GM12878 (cell line): ENCODE results near the gene CYB5D1. TPM values are rescaled to one million over a fixed set of nuclear protein-coding genes. Genes with fewer than 3 reads are reported as not detected.

Experiments used
- BHLHE40 ChIP-seq, 2 experiments: fragments of 450-650 bp in 1 of 2; IDR thresholded peaks; 2 replicates each; pipeline ENCODE4 v1.6.1; 2011 to 2017; ENCODE audit warnings: low read depth in 2 of 2, borderline replicate concordance in 1 of 2, improper control_type of control experiment in 1 of 2, low read length in 1 of 2, mild to moderate bottlenecking in 1 of 2
- CBX5 ChIP-seq: sonication (generic); IDR thresholded peaks from 2 replicates; pipeline ENCODE4 v1.6.1; 2016; ENCODE audit warnings: low read depth, moderate library complexity, mild to moderate bottlenecking, inconsistent platforms
- CREB1 ChIP-seq: IDR thresholded peaks from 2 replicates; pipeline ENCODE4 v1.6.1; 2012; ENCODE audit warnings: low read depth, mild to moderate bottlenecking, inconsistent platforms
- EGR1 ChIP-seq, 2 experiments: IDR thresholded peaks; 1 replicate in 1 of 2; 2 replicates in 1 of 2; pipeline ENCODE4 v1.6.1; 2011 to 2012; ENCODE audit warnings: low read depth in 2 of 2, low read length in 2 of 2, borderline replicate concordance in 1 of 2, mild to moderate bottlenecking in 1 of 2, moderate library complexity in 1 of 2
- NRF1 ChIP-seq: conservative IDR thresholded peaks from 2 replicates; pipeline ENCODE4 v1.6.1; 2011; ENCODE audit warnings: mild to moderate bottlenecking, low read depth, low read length, improper control_type of control experiment
- POU2F2 ChIP-seq: IDR thresholded peaks from 3 replicates; pipeline ENCODE4 v1.6.1; 2011; ENCODE audit warnings: low read depth, mild to moderate bottlenecking, low read length, borderline replicate concordance
- WRNIP1 ChIP-seq: IDR thresholded peaks from 2 replicates; pipeline ENCODE4 v1.6.1; 2011; ENCODE audit warnings: low read depth, low read length, improper control_type of control experiment, borderline replicate concordance
- ZSCAN29 ChIP-seq: fragments of 450-650 bp; IDR thresholded peaks from 2 replicates; pipeline ENCODE4 v1.6.1; 2017; ENCODE audit warnings: mild to moderate bottlenecking, moderate library complexity
- polyA plus RNA-seq, 11 experiments: library from polyadenylated mRNA; depleted of rRNA in 4 of 11; unstranded in 6 of 11; stranded (reverse) in 5 of 11; fragments of >200 nt; fragmentation: Nextera tagmentation in 4 of 11; fragmentation: Illumina TruSeq in 1 of 11; extraction: Ambion mirVana in 4 of 11; extraction: Trizol in 1 of 11; gene quantifications; 1 replicate in 1 of 11; 2 replicates in 10 of 11; pipeline versions ENCODE4 v1.2.1 to v1.2.3, GENCODE V29; 2011 to 2016; ENCODE audit warnings: inconsistent platforms in 2 of 11, missing spikeins in 2 of 11, low read depth in 1 of 11
- total RNA-seq, 4 experiments: library from RNA; depleted of rRNA in 3 of 4; stranded (reverse); fragments of >200 nt in 3 of 4; fragmentation: Illumina TruSeq in 1 of 4; extraction: Trizol in 1 of 4; gene quantifications; 2 replicates each; pipeline versions ENCODE4 v1.2.1 to v1.2.3, GENCODE V29; 2013 to 2021
- TF ChIP-seq, protein P1 (sequence below): fragments of 450-650 bp; IDR thresholded peaks from 2 replicates; pipeline ENCODE4 v1.6.1; 2017; ENCODE audit warnings: low read depth, mild to moderate bottlenecking, moderate library complexity
- TF ChIP-seq, protein P2 (sequence below): fragments of 450-650 bp; formaldehyde crosslinking; IDR thresholded peaks from 2 replicates; pipeline ENCODE4 v1.4.0; 2020; ENCODE audit warnings: mild to moderate bottlenecking, moderate library complexity
- TF ChIP-seq, protein P3 (sequence below): fragments of 450-650 bp; IDR thresholded peaks from 2 replicates; pipeline ENCODE4 v1.6.1; 2018; ENCODE audit warnings: mild to moderate bottlenecking, low read depth, moderate library complexity; ENCODE audit not compliant: partially characterized antibody
- TF ChIP-seq, protein P4 (sequence below): fragments of 450-650 bp; formaldehyde crosslinking; IDR thresholded peaks from 2 replicates; pipeline ENCODE4 v1.4.0; 2022; ENCODE audit warnings: mild to moderate bottlenecking, moderate library complexity
- TF ChIP-seq, protein P5 (sequence below): fragments of 450-650 bp; IDR thresholded peaks from 2 replicates; pipeline ENCODE4 v1.6.1; 2017; ENCODE audit warnings: mild to moderate bottlenecking, low read depth, inconsistent platforms; ENCODE audit not compliant: poor library complexity, severe bottlenecking

CYB5D1 gene
- total and polyA plus RNA-seq, 10 of the 15 experiments (the other 5 are each of a cell fraction or from before 2014, with no cell fraction given) = 1.6 to 8.7 (median 6.4) TPM

DNA sequence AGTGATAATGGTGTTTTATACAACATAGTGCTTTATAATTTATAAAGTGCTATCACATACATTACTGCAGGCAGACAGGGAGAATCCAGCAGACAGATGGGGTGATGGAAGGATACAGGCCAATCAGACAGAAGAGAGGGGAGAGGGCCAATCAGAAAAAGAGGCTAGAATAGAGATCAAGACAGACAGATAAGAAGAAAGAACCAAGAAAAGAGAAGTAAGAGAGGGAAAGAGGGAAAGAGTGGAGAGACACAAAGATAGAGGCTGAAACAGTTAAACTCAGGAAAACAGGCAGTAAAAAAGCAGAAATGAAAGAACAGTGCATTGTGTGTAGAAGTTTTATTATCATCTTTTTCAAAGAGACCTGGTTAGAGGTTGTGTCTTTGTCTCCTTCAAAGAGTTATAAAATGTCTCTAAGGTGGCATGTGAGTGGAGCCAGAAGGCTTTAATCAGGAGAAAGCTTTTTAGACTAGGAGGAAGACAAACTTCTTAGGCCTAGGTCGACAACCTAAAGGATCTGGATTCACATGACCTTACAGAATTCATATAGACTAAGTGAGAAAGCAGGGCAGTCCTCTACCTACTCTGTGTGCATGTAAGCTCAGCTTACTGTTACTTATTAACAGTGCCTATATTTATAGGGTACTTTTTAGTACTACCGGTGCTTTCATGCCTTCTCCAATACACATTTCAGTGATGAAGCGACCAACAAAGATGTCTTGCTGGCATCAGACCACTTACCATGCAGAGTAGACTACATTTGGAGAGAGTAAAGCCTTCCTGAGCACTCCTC is 22.5 kb downstream of the CYB5D1 start (continued):
- TF ChIP-seq BHLHE40 (IDR thresholded peaks at IDR 0.05; ENCODE audit: borderline replicate concordance in 1 of 2, low read depth in 2 of 2, low read length in 1 of 2) (no peak), CREB1 (no peak), NRF1 (no peak), ZSCAN29 (no peak), WRNIP1 (no peak), CBX5 (no peak), EGR1 (IDR thresholded peaks at IDR 0.05; ENCODE audit: borderline replicate concordance in 1 of 2, low read depth in 2 of 2, low read length in 2 of 2) (no peak), POU2F2 (no peak)
- TF ChIP-seq, protein P1, sequence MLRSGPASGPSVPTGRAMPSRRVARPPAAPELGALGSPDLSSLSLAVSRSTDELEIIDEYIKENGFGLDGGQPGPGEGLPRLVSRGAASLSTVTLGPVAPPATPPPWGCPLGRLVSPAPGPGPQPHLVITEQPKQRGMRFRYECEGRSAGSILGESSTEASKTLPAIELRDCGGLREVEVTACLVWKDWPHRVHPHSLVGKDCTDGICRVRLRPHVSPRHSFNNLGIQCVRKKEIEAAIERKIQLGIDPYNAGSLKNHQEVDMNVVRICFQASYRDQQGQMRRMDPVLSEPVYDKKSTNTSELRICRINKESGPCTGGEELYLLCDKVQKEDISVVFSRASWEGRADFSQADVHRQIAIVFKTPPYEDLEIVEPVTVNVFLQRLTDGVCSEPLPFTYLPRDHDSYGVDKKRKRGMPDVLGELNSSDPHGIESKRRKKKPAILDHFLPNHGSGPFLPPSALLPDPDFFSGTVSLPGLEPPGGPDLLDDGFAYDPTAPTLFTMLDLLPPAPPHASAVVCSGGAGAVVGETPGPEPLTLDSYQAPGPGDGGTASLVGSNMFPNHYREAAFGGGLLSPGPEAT = peak; percentile 65
- TF ChIP-seq, protein P2, sequence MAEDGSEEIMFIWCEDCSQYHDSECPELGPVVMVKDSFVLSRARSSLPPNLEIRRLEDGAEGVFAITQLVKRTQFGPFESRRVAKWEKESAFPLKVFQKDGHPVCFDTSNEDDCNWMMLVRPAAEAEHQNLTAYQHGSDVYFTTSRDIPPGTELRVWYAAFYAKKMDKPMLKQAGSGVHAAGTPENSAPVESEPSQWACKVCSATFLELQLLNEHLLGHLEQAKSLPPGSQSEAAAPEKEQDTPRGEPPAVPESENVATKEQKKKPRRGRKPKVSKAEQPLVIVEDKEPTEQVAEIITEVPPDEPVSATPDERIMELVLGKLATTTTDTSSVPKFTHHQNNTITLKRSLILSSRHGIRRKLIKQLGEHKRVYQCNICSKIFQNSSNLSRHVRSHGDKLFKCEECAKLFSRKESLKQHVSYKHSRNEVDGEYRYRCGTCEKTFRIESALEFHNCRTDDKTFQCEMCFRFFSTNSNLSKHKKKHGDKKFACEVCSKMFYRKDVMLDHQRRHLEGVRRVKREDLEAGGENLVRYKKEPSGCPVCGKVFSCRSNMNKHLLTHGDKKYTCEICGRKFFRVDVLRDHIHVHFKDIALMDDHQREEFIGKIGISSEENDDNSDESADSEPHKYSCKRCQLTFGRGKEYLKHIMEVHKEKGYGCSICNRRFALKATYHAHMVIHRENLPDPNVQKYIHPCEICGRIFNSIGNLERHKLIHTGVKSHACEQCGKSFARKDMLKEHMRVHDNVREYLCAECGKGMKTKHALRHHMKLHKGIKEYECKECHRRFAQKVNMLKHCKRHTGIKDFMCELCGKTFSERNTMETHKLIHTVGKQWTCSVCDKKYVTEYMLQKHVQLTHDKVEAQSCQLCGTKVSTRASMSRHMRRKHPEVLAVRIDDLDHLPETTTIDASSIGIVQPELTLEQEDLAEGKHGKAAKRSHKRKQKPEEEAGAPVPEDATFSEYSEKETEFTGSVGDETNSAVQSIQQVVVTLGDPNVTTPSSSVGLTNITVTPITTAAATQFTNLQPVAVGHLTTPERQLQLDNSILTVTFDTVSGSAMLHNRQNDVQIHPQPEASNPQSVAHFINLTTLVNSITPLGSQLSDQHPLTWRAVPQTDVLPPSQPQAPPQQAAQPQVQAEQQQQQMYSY = no peak
- TF ChIP-seq, protein P3, sequence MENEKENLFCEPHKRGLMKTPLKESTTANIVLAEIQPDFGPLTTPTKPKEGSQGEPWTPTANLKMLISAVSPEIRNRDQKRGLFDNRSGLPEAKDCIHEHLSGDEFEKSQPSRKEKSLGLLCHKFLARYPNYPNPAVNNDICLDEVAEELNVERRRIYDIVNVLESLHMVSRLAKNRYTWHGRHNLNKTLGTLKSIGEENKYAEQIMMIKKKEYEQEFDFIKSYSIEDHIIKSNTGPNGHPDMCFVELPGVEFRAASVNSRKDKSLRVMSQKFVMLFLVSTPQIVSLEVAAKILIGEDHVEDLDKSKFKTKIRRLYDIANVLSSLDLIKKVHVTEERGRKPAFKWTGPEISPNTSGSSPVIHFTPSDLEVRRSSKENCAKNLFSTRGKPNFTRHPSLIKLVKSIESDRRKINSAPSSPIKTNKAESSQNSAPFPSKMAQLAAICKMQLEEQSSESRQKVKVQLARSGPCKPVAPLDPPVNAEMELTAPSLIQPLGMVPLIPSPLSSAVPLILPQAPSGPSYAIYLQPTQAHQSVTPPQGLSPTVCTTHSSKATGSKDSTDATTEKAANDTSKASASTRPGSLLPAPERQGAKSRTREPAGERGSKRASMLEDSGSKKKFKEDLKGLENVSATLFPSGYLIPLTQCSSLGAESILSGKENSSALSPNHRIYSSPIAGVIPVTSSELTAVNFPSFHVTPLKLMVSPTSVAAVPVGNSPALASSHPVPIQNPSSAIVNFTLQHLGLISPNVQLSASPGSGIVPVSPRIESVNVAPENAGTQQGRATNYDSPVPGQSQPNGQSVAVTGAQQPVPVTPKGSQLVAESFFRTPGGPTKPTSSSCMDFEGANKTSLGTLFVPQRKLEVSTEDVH = no peak
- TF ChIP-seq, protein P4, sequence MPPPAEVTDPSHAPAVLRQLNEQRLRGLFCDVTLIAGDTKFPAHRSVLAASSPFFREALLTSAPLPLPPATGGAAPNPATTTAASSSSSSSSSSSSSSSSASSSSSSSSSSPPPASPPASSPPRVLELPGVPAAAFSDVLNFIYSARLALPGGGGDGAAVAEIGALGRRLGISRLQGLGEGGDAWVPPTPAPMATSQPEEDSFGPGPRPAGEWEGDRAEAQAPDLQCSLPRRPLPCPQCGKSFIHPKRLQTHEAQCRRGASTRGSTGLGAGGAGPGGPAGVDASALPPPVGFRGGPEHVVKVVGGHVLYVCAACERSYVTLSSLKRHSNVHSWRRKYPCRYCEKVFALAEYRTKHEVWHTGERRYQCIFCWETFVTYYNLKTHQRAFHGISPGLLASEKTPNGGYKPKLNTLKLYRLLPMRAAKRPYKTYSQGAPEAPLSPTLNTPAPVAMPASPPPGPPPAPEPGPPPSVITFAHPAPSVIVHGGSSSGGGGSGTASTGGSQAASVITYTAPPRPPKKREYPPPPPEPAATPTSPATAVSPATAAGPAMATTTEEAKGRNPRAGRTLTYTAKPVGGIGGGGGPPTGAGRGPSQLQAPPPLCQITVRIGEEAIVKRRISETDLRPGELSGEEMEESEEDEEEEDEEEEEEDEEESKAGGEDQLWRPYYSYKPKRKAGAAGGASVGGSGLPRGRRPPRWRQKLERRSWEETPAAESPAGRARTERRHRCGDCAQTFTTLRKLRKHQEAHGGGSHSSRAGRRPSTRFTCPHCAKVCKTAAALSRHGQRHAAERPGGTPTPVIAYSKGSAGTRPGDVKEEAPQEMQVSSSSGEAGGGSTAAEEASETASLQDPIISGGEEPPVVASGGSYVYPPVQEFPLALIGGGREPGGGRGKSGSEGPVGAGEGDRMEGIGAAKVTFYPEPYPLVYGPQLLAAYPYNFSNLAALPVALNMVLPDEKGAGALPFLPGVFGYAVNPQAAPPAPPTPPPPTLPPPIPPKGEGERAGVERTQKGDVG = no peak
- TF ChIP-seq, protein P5, sequence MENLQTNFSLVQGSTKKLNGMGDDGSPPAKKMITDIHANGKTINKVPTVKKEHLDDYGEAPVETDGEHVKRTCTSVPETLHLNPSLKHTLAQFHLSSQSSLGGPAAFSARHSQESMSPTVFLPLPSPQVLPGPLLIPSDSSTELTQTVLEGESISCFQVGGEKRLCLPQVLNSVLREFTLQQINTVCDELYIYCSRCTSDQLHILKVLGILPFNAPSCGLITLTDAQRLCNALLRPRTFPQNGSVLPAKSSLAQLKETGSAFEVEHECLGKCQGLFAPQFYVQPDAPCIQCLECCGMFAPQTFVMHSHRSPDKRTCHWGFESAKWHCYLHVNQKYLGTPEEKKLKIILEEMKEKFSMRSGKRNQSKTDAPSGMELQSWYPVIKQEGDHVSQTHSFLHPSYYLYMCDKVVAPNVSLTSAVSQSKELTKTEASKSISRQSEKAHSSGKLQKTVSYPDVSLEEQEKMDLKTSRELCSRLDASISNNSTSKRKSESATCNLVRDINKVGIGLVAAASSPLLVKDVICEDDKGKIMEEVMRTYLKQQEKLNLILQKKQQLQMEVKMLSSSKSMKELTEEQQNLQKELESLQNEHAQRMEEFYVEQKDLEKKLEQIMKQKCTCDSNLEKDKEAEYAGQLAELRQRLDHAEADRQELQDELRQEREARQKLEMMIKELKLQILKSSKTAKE = no peak
